Measurements from ENCODE around the gene SIGLEC1. TPM values are rescaled to one million over a fixed set of nuclear protein-coding genes. Genes with fewer than 3 reads are reported as not detected.

SIGLEC1 gene
- total and polyA plus RNA-seq, 2 donors, result 0.90 to 21.9 TPM

GRCh38 chr20:3754276-3754630 lies 41.9 kb upstream of the SIGLEC1 start:
- Histone ChIP-seq H3K27ac (ENCODE audit: low read depth in 1 of 2, low read length in 1 of 2) (no peak overlapping the region), H3K36me3 (ENCODE audit: control insufficient read depth in 2 of 2, insufficient read depth in 2 of 2, low read length in 1 of 2) (no peaks in the 10 kb centered on the region)
- 99% methylated on average over 16 of the region's 16 CpGs for WGBS

GRCh38 chr20:3753501-3754275 lies 41.3 kb upstream of the SIGLEC1 start:
- Histone ChIP-seq H3K4me3 (ENCODE audit: low read length in 2 of 2) (no peak overlapping the region), H3K4me1 (ENCODE audit: control insufficient read depth in 2 of 2, insufficient read depth in 2 of 2, low read length in 2 of 2) (peaks cover 0 to 3% of the 10 kb centered on the region in 2 donors), H3K9me3 (ENCODE audit: control insufficient read depth in 2 of 2, insufficient read depth in 1 of 2, low read length in 1 of 2) (no peaks in the 10 kb centered on the region), H3K27ac (ENCODE audit: low read depth in 1 of 2, low read length in 1 of 2) (no peak overlapping the region), H3K36me3 (ENCODE audit: control insufficient read depth in 2 of 2, insufficient read depth in 2 of 2, low read length in 1 of 2) (no peaks in the 10 kb centered on the region), H3K27me3 (ENCODE audit: control insufficient read depth in 2 of 2, insufficient read depth in 1 of 2, low read length in 1 of 2) (peaks cover 7 to 42% of the 10 kb centered on the region in 2 donors)
- DNase-seq (ENCODE audit: low read depth in 6 of 9, low spot score in 9 of 9), result no peak
- 96% methylated on average over 26 of the region's 26 CpGs for WGBS

More at GRCh38 chr20:3754276-3754630, 41.9 kb upstream of the SIGLEC1 start:
- no peak for DNase-seq (ENCODE audit: low read depth in 6 of 9, low spot score in 9 of 9)
- H3K4me1 ChIP-seq (ENCODE audit: control insufficient read depth in 2 of 2, insufficient read depth in 2 of 2, low read length in 2 of 2), result peaks cover 0 to 3% of the 10 kb centered on the region in 2 donors
- no peaks in the 10 kb centered on the region for H3K9me3 ChIP-seq (ENCODE audit: control insufficient read depth in 2 of 2, insufficient read depth in 1 of 2, low read length in 1 of 2)
- peaks cover 7 to 36% of the 10 kb centered on the region in 2 donors for H3K27me3 ChIP-seq (ENCODE audit: control insufficient read depth in 2 of 2, insufficient read depth in 1 of 2, low read length in 1 of 2)
- H3K4me3 ChIP-seq (ENCODE audit: low read length in 2 of 2), result no peak overlapping the region

GRCh38 chr20:3753098-3753497 lies 40.7 kb upstream of the SIGLEC1 start:
- Histone ChIP-seq H3K36me3 (ENCODE audit: control insufficient read depth in 2 of 2, insufficient read depth in 2 of 2, low read length in 1 of 2) (no peaks in the 10 kb centered on the region), H3K4me3 (ENCODE audit: low read length in 2 of 2) (no peak overlapping the region), H3K27me3 (ENCODE audit: control insufficient read depth in 2 of 2, insufficient read depth in 1 of 2, low read length in 1 of 2) (peaks cover 9 to 48% of the 10 kb centered on the region in 2 donors), H3K9me3 (ENCODE audit: control insufficient read depth in 2 of 2, insufficient read depth in 1 of 2, low read length in 1 of 2) (no peaks in the 10 kb centered on the region), H3K4me1 (ENCODE audit: control insufficient read depth in 2 of 2, insufficient read depth in 2 of 2, low read length in 2 of 2) (peaks cover 0 to 3% of the 10 kb centered on the region in 2 donors), H3K27ac (ENCODE audit: low read depth in 1 of 2, low read length in 1 of 2) (no peak overlapping the region)
- peak in 8 of 9 donors; percentile 18 to 75 (median 47) for DNase-seq (ENCODE audit: low read depth in 6 of 9, low spot score in 9 of 9)
- WGBS, result 72% methylated on average over 4 of the region's 4 CpGs

- Histone ChIP-seq H3K4me3 (ENCODE audit: low read length in 2 of 2) (peak overlapping the region in 1 of 2 donors; percentile 41), H3K27ac (ENCODE audit: low read depth in 1 of 2, low read length in 1 of 2) (no peak overlapping the region), H3K36me3 (ENCODE audit: control insufficient read depth in 2 of 2, insufficient read depth in 2 of 2, low read length in 1 of 2) (no peaks in the 10 kb centered on the region), H3K27me3 (ENCODE audit: control insufficient read depth in 2 of 2, insufficient read depth in 1 of 2, low read length in 1 of 2) (peaks cover 9 to 53% of the 10 kb centered on the region in 2 donors), H3K9me3 (ENCODE audit: control insufficient read depth in 2 of 2, insufficient read depth in 1 of 2, low read length in 1 of 2) (no peaks in the 10 kb centered on the region), H3K4me1 (ENCODE audit: control insufficient read depth in 2 of 2, insufficient read depth in 2 of 2, low read length in 2 of 2) (peaks cover 0 to 3% of the 10 kb centered on the region in 2 donors)
- 61% methylated on average over 13 of the region's 13 CpGs for WGBS
- DNase-seq (ENCODE audit: low read depth in 6 of 9, low spot score in 9 of 9), result no peak
Measured at GRCh38 chr20:3752386-3752759, 40.0 kb upstream of the SIGLEC1 start.

- DNase-seq (ENCODE audit: low read depth in 6 of 9, low spot score in 9 of 9), result peak in 3 of 9 donors; percentile 17 to 39 (median 25)
- Histone ChIP-seq H3K36me3 (ENCODE audit: control insufficient read depth in 2 of 2, insufficient read depth in 2 of 2, low read length in 1 of 2) (no peaks in the 10 kb centered on the region), H3K9me3 (ENCODE audit: control insufficient read depth in 2 of 2, insufficient read depth in 1 of 2, low read length in 1 of 2) (no peaks in the 10 kb centered on the region), H3K27ac (ENCODE audit: low read depth in 1 of 2, low read length in 1 of 2) (no peak overlapping the region), H3K4me1 (ENCODE audit: control insufficient read depth in 2 of 2, insufficient read depth in 2 of 2, low read length in 2 of 2) (peaks cover 0 to 3% of the 10 kb centered on the region in 2 donors), H3K4me3 (ENCODE audit: low read length in 2 of 2) (peak overlapping the region in 1 of 2 donors; percentile 41), H3K27me3 (ENCODE audit: control insufficient read depth in 2 of 2, insufficient read depth in 1 of 2, low read length in 1 of 2) (peaks cover 9 to 54% of the 10 kb centered on the region in 2 donors)
- 50% methylated on average over 95 of the region's 95 CpGs for WGBS
Measured at GRCh38 chr20:3751675-3752385, 39.4 kb upstream of the SIGLEC1 start.

GRCh38 chr20:3751305-3751674 lies 38.9 kb upstream of the SIGLEC1 start:
- Histone ChIP-seq H3K36me3 (ENCODE audit: control insufficient read depth in 2 of 2, insufficient read depth in 2 of 2, low read length in 1 of 2) (no peaks in the 10 kb centered on the region), H3K9me3 (ENCODE audit: control insufficient read depth in 2 of 2, insufficient read depth in 1 of 2, low read length in 1 of 2) (no peaks in the 10 kb centered on the region), H3K4me3 (ENCODE audit: low read length in 2 of 2) (peak overlapping the region in 1 of 2 donors; percentile 41), H3K4me1 (ENCODE audit: control insufficient read depth in 2 of 2, insufficient read depth in 2 of 2, low read length in 2 of 2) (peaks cover 0 to 3% of the 10 kb centered on the region in 2 donors), H3K27me3 (ENCODE audit: control insufficient read depth in 2 of 2, insufficient read depth in 1 of 2, low read length in 1 of 2) (peaks cover 9 to 57% of the 10 kb centered on the region in 2 donors), H3K27ac (ENCODE audit: low read depth in 1 of 2, low read length in 1 of 2) (no peak overlapping the region)
- WGBS, result 85% methylated on average over 31 of the region's 31 CpGs
- no peak for DNase-seq (ENCODE audit: low read depth in 6 of 9, low spot score in 9 of 9)

- Histone ChIP-seq H3K27ac (ENCODE audit: low read depth in 1 of 2, low read length in 1 of 2) (no peak overlapping the region), H3K4me1 (ENCODE audit: control insufficient read depth in 2 of 2, insufficient read depth in 2 of 2, low read length in 2 of 2) (peaks cover under 1 to 3% of the 10 kb centered on the region in 2 donors), H3K4me3 (ENCODE audit: low read length in 2 of 2) (no peak overlapping the region), H3K9me3 (ENCODE audit: control insufficient read depth in 2 of 2, insufficient read depth in 1 of 2, low read length in 1 of 2) (peaks cover 0 to 2% of the 10 kb centered on the region in 2 donors), H3K36me3 (ENCODE audit: control insufficient read depth in 2 of 2, insufficient read depth in 2 of 2, low read length in 1 of 2) (no peaks in the 10 kb centered on the region), H3K27me3 (ENCODE audit: control insufficient read depth in 2 of 2, insufficient read depth in 1 of 2, low read length in 1 of 2) (peaks cover 9 to 69% of the 10 kb centered on the region in 2 donors)
- WGBS, result 69% methylated on average over 72 of the region's 72 CpGs
- DNase-seq (ENCODE audit: low read depth in 6 of 9, low spot score in 9 of 9), result peak in 2 of 9 donors; percentile 32 to 37
Measured at GRCh38 chr20:3749689-3750531, 37.5 kb upstream of the SIGLEC1 start.

- peaks cover 0 to 2% of the 10 kb centered on the region in 2 donors for H3K9me3 ChIP-seq (ENCODE audit: control insufficient read depth in 2 of 2, insufficient read depth in 1 of 2, low read length in 1 of 2)
- peaks cover 9 to 75% of the 10 kb centered on the region in 2 donors for H3K27me3 ChIP-seq (ENCODE audit: control insufficient read depth in 2 of 2, insufficient read depth in 1 of 2, low read length in 1 of 2)
- H3K27ac ChIP-seq (ENCODE audit: low read depth in 1 of 2, low read length in 1 of 2), result no peak overlapping the region
- DNase-seq (ENCODE audit: low read depth in 6 of 9, low spot score in 9 of 9), result no peak
- H3K36me3 ChIP-seq (ENCODE audit: control insufficient read depth in 2 of 2, insufficient read depth in 2 of 2, low read length in 1 of 2), result no peaks in the 10 kb centered on the region
- no peak overlapping the region for H3K4me3 ChIP-seq (ENCODE audit: low read length in 2 of 2)
- peaks cover 3% of the 10 kb centered on the region in 2 donors for H3K4me1 ChIP-seq (ENCODE audit: control insufficient read depth in 2 of 2, insufficient read depth in 2 of 2, low read length in 2 of 2)
- 90% methylated on average over 24 of the region's 24 CpGs for WGBS
Measured at GRCh38 chr20:3749087-3749688, 36.8 kb upstream of the SIGLEC1 start.

Data from thymus (tissue), 11 donors.